ENCODE measurements around the gene TLL2. TPM values are rescaled to one million over a fixed set of nuclear protein-coding genes. Genes with fewer than 3 reads are reported as not detected.

Gene TLL2
- total and polyA plus RNA-seq, 10 donors = 0.23 to 0.75 (median 0.34) TPM

GRCh38 chr10:96513305-96513697 is 425 bp downstream of the TLL2 start:
- H3K4me3 ChIP-seq = peak overlapping the region; percentile 46 to 72 (median 58)
- 0 to 2% (median 0%) methylated on average over 13 to 31 of the region's 31 CpGs for WGBS, 5 donors
- no peaks in the 10 kb centered on the region for H3K9me3 ChIP-seq
- no peak for DNase-seq
- peaks cover 19 to 32% (median 24%) of the 10 kb centered on the region in 6 donors for H3K4me1 ChIP-seq
- H3K27ac ChIP-seq = peak overlapping the region in 4 of 8 donors; percentile 37 to 58 (median 40)
- TF ChIP-seq POLR2A (IDR thresholded peaks at IDR 0.05) = no peak
- peaks cover 0 to 44% (median 20%) of the 10 kb centered on the region in 7 donors for H3K27me3 ChIP-seq (replicated peaks in 1 of 7)
- peaks cover 0 to 6% (median 0%) of the 10 kb centered on the region in 6 donors for H3K36me3 ChIP-seq
- intact Hi-C loops (cut with DNase I; ENCODE audit: low total_unique reads) = loop anchor here (5.0 kb wide), 1 partner anchor 116 kb away; no protein-coding TSS in a partner anchor

- 1 to 6% (median 2%) methylated on average over 38 to 65 of the region's 65 CpGs for WGBS, 5 donors
- Histone ChIP-seq H3K9me3 (no peaks in the 10 kb centered on the region), H3K4me3 (peak overlapping the region; percentile 46 to 72 (median 58)), H3K27me3 (replicated peaks in 1 of 7) (peaks cover 0 to 44% (median 20%) of the 10 kb centered on the region in 7 donors), H3K4me1 (peaks cover 19 to 32% (median 24%) of the 10 kb centered on the region in 6 donors), H3K36me3 (no peaks in the 10 kb centered on the region), H3K27ac (peak overlapping the region in 1 of 8 donors; percentile 58)
- intact Hi-C loops (cut with DNase I; ENCODE audit: low total_unique reads) = loop anchor here (5.0 kb wide), 1 partner anchor 115 kb away; no protein-coding TSS in a partner anchor
- no peak for DNase-seq
- TF ChIP-seq POLR2A (IDR thresholded peaks at IDR 0.05) (no peak), POLR2AphosphoS5 (IDR thresholded peaks at IDR 0.05) (peak in 1 of 3 donors; percentile 28)
Observed at GRCh38 chr10:96512524-96513304, 1.0 kb downstream of the TLL2 start.

- TF ChIP-seq CTCF (IDR thresholded peaks at IDR 0.05 in 8 of 11, conservative IDR thresholded peaks at IDR 0.05 in 3 of 11) (peak in 10 of 11 experiments; percentile 11 to 64 (median 51)), POLR2AphosphoS5 (IDR thresholded peaks at IDR 0.05) (no peak)
- Histone ChIP-seq H3K4me1 (peaks cover 19 to 32% (median 24%) of the 10 kb centered on the region in 6 donors), H3K27me3 (replicated peaks in 1 of 7) (peaks cover 0 to 44% (median 20%) of the 10 kb centered on the region in 7 donors), H3K27ac (no peak overlapping the region), H3K36me3 (no peaks in the 10 kb centered on the region), H3K9me3 (no peaks in the 10 kb centered on the region), H3K4me3 (no peak overlapping the region)
- intact Hi-C loops (cut with DNase I; ENCODE audit: low total_unique reads) = loop anchor here (5.0 kb wide), 1 partner anchor 114 kb away; no protein-coding TSS in a partner anchor
- DNase-seq = no peak
- 53 to 71% (median 62%) methylated on average over 7 of the region's 7 CpGs for WGBS, 5 donors
Observed at GRCh38 chr10:96511044-96511945, 2.4 kb downstream of the TLL2 start.

- no peak overlapping the region for H3K27ac ChIP-seq
- H3K36me3 ChIP-seq = no peaks in the 10 kb centered on the region
- H3K9me3 ChIP-seq = no peaks in the 10 kb centered on the region
- no peak for DNase-seq
- WGBS, 5 donors = 85 to 94% (median 91%) methylated on average over 3 of the region's 3 CpGs
- TF ChIP-seq POLR2AphosphoS5 (IDR thresholded peaks at IDR 0.05) (no peak), POLR2A (IDR thresholded peaks at IDR 0.05) (no peak), CTCF (IDR thresholded peaks at IDR 0.05 in 8 of 11, conservative IDR thresholded peaks at IDR 0.05 in 3 of 11) (no peak)
- intact Hi-C loops (cut with DNase I; ENCODE audit: low total_unique reads) = no loop called here
- peaks cover 0 to 29% (median 19%) of the 10 kb centered on the region in 7 donors for H3K27me3 ChIP-seq (replicated peaks in 1 of 7)
- H3K4me3 ChIP-seq = no peak overlapping the region
- H3K4me1 ChIP-seq = peaks cover 15 to 26% (median 21%) of the 10 kb centered on the region in 6 donors
Observed at GRCh38 chr10:96509017-96509641, 4.6 kb downstream of the TLL2 start.

Data from spleen (tissue), 11 donors.